HCT116 (cell line): ENCODE results near the gene PEX11A. TPM values are rescaled to one million over a fixed set of nuclear protein-coding genes. Genes with fewer than 3 reads are reported as not detected.

Source experiments
- ATAC-seq: fragments of 200-7000 bp; cut with Tn5 transposase; 2 replicates; pipeline ENCODE4 v1.9.1; 2020; ENCODE audit warnings: mild to moderate bottlenecking, moderate library complexity
- BruUV-seq: library from RNA; stranded (reverse); fragments of 400-500 nt; replicated peaks from 2 replicates; lab custom pipeline; 2021; lab: Mats Ljungman, UMichigan
- CTCF ChIA-PET: fragments of 300-600 bp; sonication (Branson Sonifier 250); formaldehyde crosslinking; loops from one replicate; lab custom pipeline; 2021; ENCODE audit warnings: antibody characterized with exemption; lab: Charles Lee
- POLR2A ChIA-PET: fragments of 300-600, 350-600 bp; sonication (Branson Sonifier 250); formaldehyde crosslinking; loops from one replicate; lab custom pipeline; 2021; ENCODE audit warnings: antibody characterized with exemption; lab: Charles Lee
- RAD21 ChIA-PET, 2 experiments: fragments of 300-600 bp; sonication (Branson Sonifier 250); formaldehyde crosslinking; loops; one replicate each; lab custom pipeline; 2023; ENCODE audit warnings: low total read pairs in 2 of 2; ENCODE audit not compliant: uncharacterized antibody in 2 of 2, unreplicated experiment in 2 of 2, low non-redundant PET in 1 of 2; lab: Charles Lee
- DNase-seq: peaks from one replicate; pipeline ENCODE4 v3.0.0-alpha.2; 2010; ENCODE audit warnings: low read depth, low spot score
- H2AFZ ChIP-seq: fragments of 200-600 bp; shearing (Covaris generic), sonication (generic); 2 replicates; pipeline ENCODE4 v1.6.1; 2017; ENCODE audit warnings: low read depth, mixed run types, mixed read lengths, antibody characterized with exemption, low read length; ENCODE audit not compliant: poor library complexity, severe bottlenecking
- H3K27ac ChIP-seq: 2 replicates; pipeline ENCODE4 v1.5.1; 2012; ENCODE audit warnings: low read depth, low read length
- H3K27me3 ChIP-seq: fragments of 200-600 bp; sonication (generic); 2 replicates; pipeline ENCODE4 v1.6.1; 2016; ENCODE audit warnings: mixed run types, low read length, mixed read lengths; ENCODE audit not compliant: insufficient read depth
- H3K36me3 ChIP-seq, 2 experiments: fragments of 200-500 bp in 1 of 2; fragments of 200-600 bp in 1 of 2; sonication (Bioruptor generic) in 1 of 2; sonication (generic) in 1 of 2; 2 replicates each; pipeline versions ENCODE4 v1.5.1 to v1.6.1; 2014 to 2016; ENCODE audit warnings: low read length in 2 of 2, inconsistent platforms in 1 of 2, mixed read lengths in 1 of 2, mixed run types in 1 of 2; ENCODE audit not compliant: insufficient read depth in 2 of 2, control insufficient read depth in 1 of 2
- H3K4me1 ChIP-seq, 2 experiments: fragments of 200-600 bp in 1 of 2; sonication (generic) in 1 of 2; 2 replicates each; pipeline versions ENCODE4 v1.5.1 to v1.6.1; 2012 to 2017; ENCODE audit warnings: low read length in 2 of 2, inconsistent platforms in 1 of 2, mild to moderate bottlenecking in 1 of 2, mixed read lengths in 1 of 2, mixed run types in 1 of 2, moderate library complexity in 1 of 2; ENCODE audit not compliant: insufficient read depth in 2 of 2, control insufficient read depth in 1 of 2
- H3K4me2 ChIP-seq: fragments of 200-600 bp; sonication (generic); 2 replicates; pipeline ENCODE4 v1.6.1; 2017; ENCODE audit warnings: mixed run types, low read length, mixed read lengths
- H3K4me3 ChIP-seq, 2 experiments: fragments of 200-600 bp in 1 of 2; sonication (generic) in 1 of 2; replicated peaks in 1 of 2; 2 replicates each; pipeline ENCODE4 v1.5.1; 2011 to 2016; ENCODE audit warnings: low read length in 2 of 2, control low read depth in 1 of 2, low read depth in 1 of 2, mild to moderate bottlenecking in 1 of 2, mixed read lengths in 1 of 2, mixed run types in 1 of 2
- H3K79me2 ChIP-seq: fragments of 200-600 bp; sonication (generic); 2 replicates; pipeline ENCODE4 v1.6.1; 2017; ENCODE audit warnings: mild to moderate bottlenecking, mixed run types, low read length, moderate library complexity, mixed read lengths; ENCODE audit not compliant: insufficient read depth
- H3K9ac ChIP-seq: fragments of 200-600 bp; sonication (generic); 2 replicates; pipeline ENCODE4 v1.6.1; 2016; ENCODE audit warnings: low read length, mixed read lengths
- H3K9me2 ChIP-seq: fragments of 200-600 bp; sonication (generic), shearing (Covaris generic); 2 replicates; pipeline ENCODE4 v1.6.1; 2017; ENCODE audit warnings: mixed run types, mild to moderate bottlenecking, moderate library complexity; ENCODE audit not compliant: insufficient read depth
- H3K9me3 ChIP-seq, 2 experiments: fragments of 200-500 bp in 1 of 2; fragments of 200-600 bp in 1 of 2; sonication (Bioruptor generic) in 1 of 2; sonication (generic) in 1 of 2; 2 replicates each; pipeline ENCODE4 v1.6.1; 2014 to 2017; ENCODE audit warnings: low read length in 2 of 2, mixed read lengths in 2 of 2, inconsistent platforms in 1 of 2, low read depth in 1 of 2, mild to moderate bottlenecking in 1 of 2, mixed run types in 1 of 2, moderate library complexity in 1 of 2; ENCODE audit not compliant: control insufficient read depth in 1 of 2, insufficient read depth in 1 of 2
- H4K20me1 ChIP-seq: fragments of 200-600 bp; sonication (generic), shearing (Covaris generic); 2 replicates; pipeline ENCODE4 v1.6.1; 2017; ENCODE audit warnings: mixed run types, mild to moderate bottlenecking, moderate library complexity; ENCODE audit not compliant: insufficient read depth
- CBX3 ChIP-seq: IDR thresholded peaks from 2 replicates; pipeline ENCODE4 v1.6.1; 2012; ENCODE audit warnings: low read depth
- CEBPB ChIP-seq: IDR thresholded peaks from 2 replicates; pipeline ENCODE4 v1.6.1; 2012; ENCODE audit warnings: low read depth
- ELF1 ChIP-seq: IDR thresholded peaks from 2 replicates; pipeline ENCODE4 v1.6.1; 2012; ENCODE audit warnings: low read depth, borderline replicate concordance
- EZH2phosphoT487 ChIP-seq: fragments of 200-600 bp; IDR thresholded peaks from 2 replicates; pipeline ENCODE4 v1.6.1; 2018; ENCODE audit warnings: antibody characterized with exemption, borderline replicate concordance
- FOSL1 ChIP-seq: IDR thresholded peaks from 2 replicates; pipeline ENCODE4 v1.6.1; 2012; ENCODE audit warnings: low read depth
- JUND ChIP-seq: IDR thresholded peaks from 2 replicates; pipeline ENCODE4 v1.6.1; 2012
- POLR2A ChIP-seq: IDR thresholded peaks from 2 replicates; pipeline ENCODE4 v1.7.0; 2011; ENCODE audit warnings: borderline replicate concordance; ENCODE audit not compliant: insufficient read depth, insufficient read length; ENCODE audit errors: extremely low read depth
- POLR2AphosphoS5 ChIP-seq: IDR thresholded peaks from 2 replicates; pipeline ENCODE4 v1.6.1; 2011; ENCODE audit warnings: mild to moderate bottlenecking, low read depth, low read length, moderate library complexity
- RAD21 ChIP-seq: IDR thresholded peaks from 2 replicates; pipeline ENCODE4 v1.6.1; 2012; ENCODE audit warnings: low read depth, mild to moderate bottlenecking
- SIN3A ChIP-seq: IDR thresholded peaks from 2 replicates; pipeline ENCODE4 v1.6.1; 2012; ENCODE audit warnings: low read depth
- SP1 ChIP-seq: IDR thresholded peaks from 2 replicates; pipeline ENCODE4 v1.6.1; 2012; ENCODE audit warnings: low read depth
- SRF ChIP-seq: IDR thresholded peaks from 2 replicates; pipeline ENCODE4 v1.6.1; 2012; ENCODE audit warnings: low read depth
- YY1 ChIP-seq: IDR thresholded peaks from 2 replicates; pipeline ENCODE4 v1.6.1; 2011; ENCODE audit warnings: low read length, low read depth, moderate library complexity, mild to moderate bottlenecking; ENCODE audit not compliant: insufficient replicate concordance; ENCODE audit errors: extremely low read depth
- ZFX ChIP-seq: fragments of 450-650 bp; IDR thresholded peaks from 2 replicates; pipeline ENCODE4 v1.6.1; 2017
- ZNF274 ChIP-seq: fragments of 200-500 bp; sonication (Bioruptor generic); IDR thresholded peaks from 2 replicates; pipeline ENCODE4 v1.6.1; 2014; ENCODE audit warnings: mild to moderate bottlenecking, low read depth, low read length, inconsistent platforms
- intact Hi-C: fragments of 100-400 bp; cut with micrococcal nuclease; formaldehyde crosslinking; loops from 2 replicates; pipeline ENCODE4 v1.10.0; 2022
- total RNA-seq: library from RNA; stranded (reverse); gene quantifications from one replicate; pipeline ENCODE4 v1.2.1, GENCODE V29; 2021; ENCODE audit not compliant: unreplicated experiment
- TF ChIP-seq, protein P1 (sequence below): IDR thresholded peaks from 2 replicates; pipeline ENCODE4 v1.6.1; 2011; ENCODE audit warnings: mild to moderate bottlenecking, low read length, moderate library complexity; ENCODE audit not compliant: insufficient replicate concordance; ENCODE audit errors: extremely low read depth
- TF ChIP-seq, protein P2 (sequence below): IDR thresholded peaks from 2 replicates; pipeline ENCODE4 v1.6.1; 2012
- TF ChIP-seq, protein P3 (sequence below): IDR thresholded peaks from 2 replicates; pipeline ENCODE4 v1.6.1; 2012; ENCODE audit warnings: low read depth
- TF ChIP-seq, protein P4 (sequence below): IDR thresholded peaks from 2 replicates; pipeline ENCODE4 v1.6.1; 2012

The PEX11A gene
- total RNA-seq, 1 experiment from 2014 or later: 7.1 TPM

DNA sequence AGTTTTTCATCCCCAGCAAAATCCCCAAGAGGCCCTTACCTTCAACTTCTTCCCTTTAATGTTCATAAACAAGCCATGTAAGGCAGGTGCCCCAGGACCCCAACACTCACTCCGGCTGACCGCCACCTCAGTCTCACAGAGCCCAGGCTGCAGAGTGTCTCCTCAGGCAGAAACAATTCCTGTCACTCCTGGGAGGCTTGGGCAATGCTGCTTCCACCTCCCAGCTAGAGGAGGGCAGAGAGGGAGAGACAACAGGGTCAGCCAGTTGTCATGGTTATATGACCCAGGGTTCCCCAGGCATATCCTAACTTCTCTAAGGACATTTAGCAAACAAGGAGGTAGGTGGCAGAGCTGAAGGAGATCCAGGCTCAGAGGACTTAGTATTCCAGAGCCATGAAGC lies 11.3 kb downstream of the PEX11A start, which contains the start of gene PLIN1 (continued):
- TF ChIP-seq, protein P1, sequence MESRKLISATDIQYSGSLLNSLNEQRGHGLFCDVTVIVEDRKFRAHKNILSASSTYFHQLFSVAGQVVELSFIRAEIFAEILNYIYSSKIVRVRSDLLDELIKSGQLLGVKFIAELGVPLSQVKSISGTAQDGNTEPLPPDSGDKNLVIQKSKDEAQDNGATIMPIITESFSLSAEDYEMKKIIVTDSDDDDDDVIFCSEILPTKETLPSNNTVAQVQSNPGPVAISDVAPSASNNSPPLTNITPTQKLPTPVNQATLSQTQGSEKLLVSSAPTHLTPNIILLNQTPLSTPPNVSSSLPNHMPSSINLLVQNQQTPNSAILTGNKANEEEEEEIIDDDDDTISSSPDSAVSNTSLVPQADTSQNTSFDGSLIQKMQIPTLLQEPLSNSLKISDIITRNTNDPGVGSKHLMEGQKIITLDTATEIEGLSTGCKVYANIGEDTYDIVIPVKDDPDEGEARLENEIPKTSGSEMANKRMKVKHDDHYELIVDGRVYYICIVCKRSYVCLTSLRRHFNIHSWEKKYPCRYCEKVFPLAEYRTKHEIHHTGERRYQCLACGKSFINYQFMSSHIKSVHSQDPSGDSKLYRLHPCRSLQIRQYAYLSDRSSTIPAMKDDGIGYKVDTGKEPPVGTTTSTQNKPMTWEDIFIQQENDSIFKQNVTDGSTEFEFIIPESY: no peak

DNA sequence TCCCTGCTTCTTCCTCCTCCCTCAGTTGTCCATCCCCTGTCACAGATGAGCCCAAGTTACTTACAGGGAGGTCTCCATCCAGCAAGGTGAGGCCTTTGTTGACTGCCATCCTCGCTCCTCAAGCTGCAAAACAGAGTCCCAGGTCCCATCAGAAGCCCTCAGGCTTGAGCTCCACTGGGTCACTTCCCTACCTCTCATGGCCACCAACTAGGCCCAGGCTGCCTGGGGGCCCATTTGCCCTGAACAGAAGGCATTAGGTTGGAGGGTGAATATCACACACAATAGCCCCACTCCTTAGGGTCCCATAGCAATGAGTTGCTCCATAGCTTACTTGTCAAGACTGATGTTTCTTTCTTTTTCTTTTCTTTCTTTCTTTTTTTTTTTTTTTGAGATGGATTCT lies 13.2 kb downstream of the PEX11A start:
- H3K79me2 ChIP-seq: no peaks in the 10 kb centered on the region
- H3K9me3 ChIP-seq: no peaks in the 10 kb centered on the region
- no peak overlapping the region for H2AFZ ChIP-seq
- intact Hi-C loops: no loop called here
- no TSS peak for BruUV-seq
- no peak for DNase-seq
- RAD21 ChIA-PET: no interaction called here
- H3K27ac ChIP-seq: no peak overlapping the region
- no peak for ATAC-seq
- H4K20me1 ChIP-seq: no peaks in the 10 kb centered on the region
- H3K36me3 ChIP-seq: no peaks in the 10 kb centered on the region
- CTCF ChIA-PET: no interaction called here
- H3K9ac ChIP-seq: no peak overlapping the region
- H3K27me3 ChIP-seq: no peaks in the 10 kb centered on the region
- POLR2A ChIA-PET: no interaction called here
- no peak for TF ChIP-seq ZFX
- no peak for TF ChIP-seq ELF1
- TF ChIP-seq ZNF274: no peak
- no peak for TF ChIP-seq SIN3A
- no peak for TF ChIP-seq EZH2phosphoT487
- TF ChIP-seq, protein P1: no peak
- no peak for TF ChIP-seq YY1
- TF ChIP-seq CBX3: no peak
- TF ChIP-seq POLR2A: no peak
- TF ChIP-seq POLR2AphosphoS5: no peak
- TF ChIP-seq JUND: no peak
- TF ChIP-seq, protein P2, sequence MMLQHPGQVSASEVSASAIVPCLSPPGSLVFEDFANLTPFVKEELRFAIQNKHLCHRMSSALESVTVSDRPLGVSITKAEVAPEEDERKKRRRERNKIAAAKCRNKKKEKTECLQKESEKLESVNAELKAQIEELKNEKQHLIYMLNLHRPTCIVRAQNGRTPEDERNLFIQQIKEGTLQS: no peak
- TF ChIP-seq SP1: no peak
- TF ChIP-seq RAD21: no peak
- TF ChIP-seq, protein P3, sequence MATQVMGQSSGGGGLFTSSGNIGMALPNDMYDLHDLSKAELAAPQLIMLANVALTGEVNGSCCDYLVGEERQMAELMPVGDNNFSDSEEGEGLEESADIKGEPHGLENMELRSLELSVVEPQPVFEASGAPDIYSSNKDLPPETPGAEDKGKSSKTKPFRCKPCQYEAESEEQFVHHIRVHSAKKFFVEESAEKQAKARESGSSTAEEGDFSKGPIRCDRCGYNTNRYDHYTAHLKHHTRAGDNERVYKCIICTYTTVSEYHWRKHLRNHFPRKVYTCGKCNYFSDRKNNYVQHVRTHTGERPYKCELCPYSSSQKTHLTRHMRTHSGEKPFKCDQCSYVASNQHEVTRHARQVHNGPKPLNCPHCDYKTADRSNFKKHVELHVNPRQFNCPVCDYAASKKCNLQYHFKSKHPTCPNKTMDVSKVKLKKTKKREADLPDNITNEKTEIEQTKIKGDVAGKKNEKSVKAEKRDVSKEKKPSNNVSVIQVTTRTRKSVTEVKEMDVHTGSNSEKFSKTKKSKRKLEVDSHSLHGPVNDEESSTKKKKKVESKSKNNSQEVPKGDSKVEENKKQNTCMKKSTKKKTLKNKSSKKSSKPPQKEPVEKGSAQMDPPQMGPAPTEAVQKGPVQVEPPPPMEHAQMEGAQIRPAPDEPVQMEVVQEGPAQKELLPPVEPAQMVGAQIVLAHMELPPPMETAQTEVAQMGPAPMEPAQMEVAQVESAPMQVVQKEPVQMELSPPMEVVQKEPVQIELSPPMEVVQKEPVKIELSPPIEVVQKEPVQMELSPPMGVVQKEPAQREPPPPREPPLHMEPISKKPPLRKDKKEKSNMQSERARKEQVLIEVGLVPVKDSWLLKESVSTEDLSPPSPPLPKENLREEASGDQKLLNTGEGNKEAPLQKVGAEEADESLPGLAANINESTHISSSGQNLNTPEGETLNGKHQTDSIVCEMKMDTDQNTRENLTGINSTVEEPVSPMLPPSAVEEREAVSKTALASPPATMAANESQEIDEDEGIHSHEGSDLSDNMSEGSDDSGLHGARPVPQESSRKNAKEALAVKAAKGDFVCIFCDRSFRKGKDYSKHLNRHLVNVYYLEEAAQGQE: no peak
- no peak for TF ChIP-seq CEBPB
- TF ChIP-seq, protein P4, sequence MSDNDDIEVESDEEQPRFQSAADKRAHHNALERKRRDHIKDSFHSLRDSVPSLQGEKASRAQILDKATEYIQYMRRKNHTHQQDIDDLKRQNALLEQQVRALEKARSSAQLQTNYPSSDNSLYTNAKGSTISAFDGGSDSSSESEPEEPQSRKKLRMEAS: no peak
- no peak for TF ChIP-seq SRF
- TF ChIP-seq FOSL1: no peak
- no peak overlapping the region for H3K4me2 ChIP-seq
- no peaks in the 10 kb centered on the region for H3K4me1 ChIP-seq
- H3K4me3 ChIP-seq: no peak overlapping the region
- H3K9me2 ChIP-seq: no peaks in the 10 kb centered on the region
